AG10803 (cell line): ENCODE measurements around the gene ITPR3.

Source experiments
- DNase-seq: peaks from one replicate; pipeline ENCODE4 v3.0.0; 2010; ENCODE audit warnings: low read depth
- H3K4me3 ChIP-seq: 2 replicates; pipeline ENCODE4 v1.5.1; 2011; ENCODE audit warnings: mild to moderate bottlenecking, low read length, control low read depth
- TF ChIP-seq, protein P1 (sequence below): conservative IDR thresholded peaks from 2 replicates; pipeline ENCODE4 v1.5.1; 2011; ENCODE audit warnings: mild to moderate bottlenecking, low read length, control low read depth, inconsistent platforms

Gene ITPR3

DNA sequence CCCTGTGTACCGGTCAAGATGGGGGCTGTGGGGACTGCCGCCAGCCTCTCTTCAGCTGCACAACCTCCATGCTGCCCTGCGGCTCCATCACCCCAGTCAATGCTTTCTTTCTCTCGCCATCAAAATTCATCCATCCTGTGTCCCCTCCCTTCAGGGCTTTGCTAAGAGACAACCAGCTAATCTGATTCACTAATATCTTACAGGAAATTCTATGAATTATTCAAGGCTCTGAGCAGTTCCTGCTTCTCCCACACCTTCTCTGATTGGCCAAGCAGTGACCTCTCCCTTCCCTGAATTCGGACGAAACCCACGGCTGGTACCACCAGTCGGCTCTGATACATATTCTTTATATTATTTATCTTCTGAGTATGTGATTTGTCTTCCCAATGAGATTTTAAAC is 13.8 kb downstream of the ITPR3 start:
- TF ChIP-seq, protein P1, sequence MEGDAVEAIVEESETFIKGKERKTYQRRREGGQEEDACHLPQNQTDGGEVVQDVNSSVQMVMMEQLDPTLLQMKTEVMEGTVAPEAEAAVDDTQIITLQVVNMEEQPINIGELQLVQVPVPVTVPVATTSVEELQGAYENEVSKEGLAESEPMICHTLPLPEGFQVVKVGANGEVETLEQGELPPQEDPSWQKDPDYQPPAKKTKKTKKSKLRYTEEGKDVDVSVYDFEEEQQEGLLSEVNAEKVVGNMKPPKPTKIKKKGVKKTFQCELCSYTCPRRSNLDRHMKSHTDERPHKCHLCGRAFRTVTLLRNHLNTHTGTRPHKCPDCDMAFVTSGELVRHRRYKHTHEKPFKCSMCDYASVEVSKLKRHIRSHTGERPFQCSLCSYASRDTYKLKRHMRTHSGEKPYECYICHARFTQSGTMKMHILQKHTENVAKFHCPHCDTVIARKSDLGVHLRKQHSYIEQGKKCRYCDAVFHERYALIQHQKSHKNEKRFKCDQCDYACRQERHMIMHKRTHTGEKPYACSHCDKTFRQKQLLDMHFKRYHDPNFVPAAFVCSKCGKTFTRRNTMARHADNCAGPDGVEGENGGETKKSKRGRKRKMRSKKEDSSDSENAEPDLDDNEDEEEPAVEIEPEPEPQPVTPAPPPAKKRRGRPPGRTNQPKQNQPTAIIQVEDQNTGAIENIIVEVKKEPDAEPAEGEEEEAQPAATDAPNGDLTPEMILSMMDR, result no peak
- DNase-seq, result no peak
- H3K4me3 ChIP-seq, result no peak overlapping the region

DNA sequence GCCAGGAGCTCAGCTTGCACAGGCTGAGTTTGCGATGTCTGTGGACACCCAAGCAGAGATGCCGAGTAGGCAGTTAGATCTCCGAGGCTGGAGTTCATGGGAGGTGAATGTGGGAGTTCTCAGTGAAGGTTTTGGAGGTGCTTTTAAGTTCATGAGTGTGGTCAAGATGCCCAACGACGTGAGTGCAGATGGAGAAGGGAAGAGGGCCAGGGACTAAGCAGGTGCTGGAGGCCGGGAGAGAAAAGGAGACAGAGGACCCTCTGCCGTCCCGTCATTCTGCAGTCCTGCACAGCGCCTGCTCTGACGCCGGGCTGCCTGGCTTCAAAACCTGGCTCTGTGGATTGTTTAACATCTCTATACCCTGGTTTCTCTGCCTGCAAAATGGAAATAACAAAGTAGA is 15.5 kb downstream of the ITPR3 start:
- TF ChIP-seq, protein P1, result no peak
- H3K4me3 ChIP-seq, result no peak overlapping the region
- DNase-seq, result no peak

DNA sequence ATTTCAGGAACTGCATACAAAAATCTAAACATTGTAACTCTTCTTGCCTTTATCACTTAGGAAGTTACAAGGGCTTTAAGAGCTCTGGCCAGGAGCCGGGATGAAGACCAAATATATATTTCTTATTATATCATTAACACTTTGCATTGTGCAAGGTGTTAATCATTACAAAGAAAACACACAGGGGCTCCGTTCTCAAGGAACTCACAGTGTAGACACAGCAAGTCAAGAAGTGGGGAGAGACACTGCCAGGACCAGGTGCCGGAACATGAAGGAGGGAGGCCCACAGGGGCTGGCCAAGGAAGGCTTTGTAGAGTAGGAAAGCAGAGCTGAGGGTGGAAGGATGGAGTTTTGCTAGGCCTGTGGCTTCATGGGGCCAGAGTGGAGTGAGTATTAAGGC is 17.4 kb downstream of the ITPR3 start:
- no peak overlapping the region for H3K4me3 ChIP-seq
- TF ChIP-seq, protein P1, result no peak
- no peak for DNase-seq

DNA sequence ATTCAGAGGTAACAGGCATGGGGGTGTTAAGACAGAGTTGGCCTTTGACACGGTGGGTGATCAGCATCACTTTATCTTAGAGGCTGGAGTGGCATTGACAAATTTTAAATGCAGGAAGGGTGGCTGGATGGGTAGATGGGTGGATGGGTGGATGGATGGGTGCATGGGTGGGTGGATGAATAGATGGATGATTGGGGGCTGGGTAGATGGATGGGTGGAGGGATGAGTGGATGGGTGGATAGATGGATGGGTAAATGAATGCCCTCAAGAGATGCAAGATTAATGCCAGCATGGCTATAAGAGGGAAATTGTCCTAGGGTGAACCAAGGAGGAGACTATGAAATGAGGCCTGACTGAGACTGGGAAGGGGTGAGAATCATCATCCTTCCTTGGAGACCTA is 18.4 kb downstream of the ITPR3 start:
- TF ChIP-seq, protein P1, result no peak
- DNase-seq, result no peak

DNA sequence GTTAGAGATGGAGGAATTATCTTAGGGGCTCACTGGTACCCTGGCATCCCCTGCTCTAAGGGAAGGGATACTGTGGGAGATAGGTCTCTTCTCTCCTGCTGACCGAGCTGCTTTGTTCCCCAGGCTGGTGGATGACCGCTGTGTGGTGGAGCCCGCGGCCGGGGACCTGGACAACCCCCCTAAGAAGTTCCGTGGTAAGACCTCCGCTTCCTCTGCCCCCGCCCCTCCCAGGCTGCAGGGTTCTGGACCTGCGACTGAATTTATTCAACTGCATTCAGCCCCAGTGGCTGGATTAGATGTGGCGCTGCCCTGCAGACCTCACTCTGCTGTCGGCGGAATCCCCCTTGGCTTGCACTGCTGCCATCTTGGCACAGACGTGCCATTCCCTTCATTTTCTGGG is 19.2 kb downstream of the ITPR3 start:
- TF ChIP-seq, protein P1, result no peak
- no peak overlapping the region for H3K4me3 ChIP-seq
- no peak for DNase-seq

More for the DNA sequence above, 18.4 kb downstream of the ITPR3 start:
- H3K4me3 ChIP-seq, result no peak overlapping the region

DNA sequence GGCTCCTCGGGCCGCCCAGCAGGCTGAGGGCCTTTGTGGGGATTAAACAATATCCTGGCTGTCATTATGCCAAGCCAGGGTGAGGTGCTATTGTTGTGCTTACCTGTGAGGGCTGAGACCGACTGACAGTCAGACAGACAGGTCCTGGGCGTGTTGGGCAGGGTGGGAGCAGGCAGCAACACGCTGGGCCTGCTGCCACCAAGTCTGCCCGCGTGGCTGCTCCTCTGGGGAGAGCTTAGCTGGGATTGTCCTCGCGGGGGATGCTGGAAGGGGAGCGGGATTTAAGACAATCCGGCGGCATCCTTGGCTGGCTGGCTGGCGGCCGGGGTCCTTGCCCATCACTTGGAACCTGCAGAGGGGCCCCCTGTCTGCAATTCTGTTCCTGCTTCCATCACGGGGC is 20.0 kb downstream of the ITPR3 start:
- TF ChIP-seq, protein P1, result no peak
- H3K4me3 ChIP-seq, result no peak overlapping the region
- no peak for DNase-seq

DNA sequence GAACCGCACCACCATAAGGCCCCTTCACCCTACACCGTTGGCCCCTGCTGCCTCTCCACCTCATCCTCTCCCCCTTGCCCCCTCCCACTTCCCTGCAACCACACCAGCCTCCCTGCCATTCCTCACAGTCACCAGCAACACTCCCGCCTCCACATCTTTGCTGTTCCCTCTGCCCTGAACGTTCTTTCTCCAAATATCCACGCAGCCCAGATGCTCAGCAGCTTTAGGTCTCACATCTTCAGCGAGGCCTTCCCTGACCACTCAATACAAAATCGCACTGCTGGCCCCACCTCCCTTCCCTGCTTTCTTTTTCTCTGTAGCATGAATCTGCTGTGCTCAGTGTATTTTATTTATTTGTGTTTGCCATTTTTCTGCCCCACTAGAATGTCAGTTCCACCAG is 20.5 kb downstream of the ITPR3 start:
- TF ChIP-seq, protein P1, result no peak
- H3K4me3 ChIP-seq, result no peak overlapping the region
- no peak for DNase-seq
